Gastroesophageal sphincter (tissue), 4 donors: ENCODE results near the gene HSD11B2. TPM values are rescaled to one million over a fixed set of nuclear protein-coding genes. Genes with fewer than 3 reads are reported as not detected.

Experiments used
- ATAC-seq: fragments of 150-250 bp; one replicate; pipeline ENCODE4 v1.9.1; 2016; ENCODE audit warnings: mild to moderate bottlenecking, moderate library complexity
- H3K27ac ChIP-seq, 4 donors: fragments of 200-600 bp; sonication (generic) in 3 of 4; 1 replicate in 3 of 4; 2 replicates in 1 of 4; pipeline ENCODE4 v1.5.1; 2016 to 2019
- H3K27me3 ChIP-seq: fragments of 200-600 bp; sonication (generic); one replicate; pipeline ENCODE4 v1.5.1; 2019
- H3K36me3 ChIP-seq, 2 donors: fragments of 200-600 bp; sonication (generic); one replicate each; pipeline ENCODE4 v1.5.1; 2019; ENCODE audit warnings: control low read depth in 1 of 2
- H3K4me1 ChIP-seq, 3 donors: fragments of 200-600 bp; sonication (generic); 1 replicate in 2 of 3; 2 replicates in 1 of 3; pipeline ENCODE4 v1.5.1; 2016 to 2019; ENCODE audit warnings: control low read depth in 2 of 3
- H3K4me3 ChIP-seq, 2 donors: fragments of 200-600 bp; sonication (generic); one replicate each; pipeline ENCODE4 v1.5.1; 2019; ENCODE audit warnings: mild to moderate bottlenecking in 1 of 2, moderate library complexity in 1 of 2
- H3K9me3 ChIP-seq, 3 donors: fragments of 200-600 bp; sonication (generic); one replicate each; pipeline ENCODE4 v1.5.1; 2017 to 2019; ENCODE audit warnings: control low read depth in 2 of 3
- CTCF ChIP-seq, 4 experiments: fragments of 200-600 bp in 2 of 4; fragments of 450-650 bp in 2 of 4; sonication (generic) in 1 of 4; IDR thresholded peaks; one replicate each; pipeline ENCODE4 v1.5.1; 2017 to 2019; ENCODE audit warnings: antibody characterized with exemption in 4 of 4, mild to moderate bottlenecking in 2 of 4, moderate library complexity in 2 of 4
- EP300 ChIP-seq: sonication (generic); formaldehyde crosslinking; IDR thresholded peaks from one replicate; pipeline ENCODE4 v1.6.1; 2017; ENCODE audit warnings: antibody characterized with exemption, mild to moderate bottlenecking
- POLR2A ChIP-seq, 2 donors: fragments of 450-650 bp; IDR thresholded peaks; one replicate each; pipeline ENCODE4 v1.6.1; 2017; ENCODE audit warnings: antibody characterized with exemption in 2 of 2, mild to moderate bottlenecking in 2 of 2, moderate library complexity in 1 of 2
- POLR2AphosphoS5 ChIP-seq: sonication (generic); formaldehyde crosslinking; IDR thresholded peaks from one replicate; pipeline ENCODE4 v1.6.1; 2017; ENCODE audit warnings: antibody characterized with exemption
- WGBS, 2 donors: methylation state at CpG; one replicate each; pipeline ENCODE4 v1.1.5; 2018; ENCODE audit warnings: low coverage in 1 of 2; 5-methylcytosine and 5-hydroxymethylcytosine counted together
- total RNA-seq, 4 donors: library from RNA; depleted of rRNA; stranded (reverse); fragments of >200 nt; gene quantifications; one replicate each; pipeline ENCODE4 v1.1.0, GENCODE V29; 2016

HSD11B2 gene
- total RNA-seq, 4 donors from 2014 or later = 0.19 to 2.1 (median 0.27) TPM; not detected in 1

GRCh38 chr16:67429799-67430503 is 970 bp upstream of the HSD11B2 start:
- H3K4me3 ChIP-seq = peak overlapping the region in 1 of 2 donors; percentile 57
- ATAC-seq = no peak
- H3K4me1 ChIP-seq = peaks cover 0 to 41% (median 15%) of the 10 kb centered on the region in 3 donors
- no peak for TF ChIP-seq POLR2AphosphoS5
- TF ChIP-seq CTCF (IDR thresholded peaks at IDR 0.05) = no peak
- TF ChIP-seq POLR2A (IDR thresholded peaks at IDR 0.05) = no peak
- no peak for TF ChIP-seq EP300
- WGBS, 2 donors = 16% methylated on average over 7 of the region's 13 CpGs; no CpG with 5 or more reads in 1 of the 2 donors
- no peaks in the 10 kb centered on the region for H3K9me3 ChIP-seq
- H3K27me3 ChIP-seq = peaks cover 52% of the 10 kb centered on the region
- H3K27ac ChIP-seq = peak overlapping the region in 1 of 4 donors; percentile 61
- H3K36me3 ChIP-seq = no peaks in the 10 kb centered on the region

DNA sequence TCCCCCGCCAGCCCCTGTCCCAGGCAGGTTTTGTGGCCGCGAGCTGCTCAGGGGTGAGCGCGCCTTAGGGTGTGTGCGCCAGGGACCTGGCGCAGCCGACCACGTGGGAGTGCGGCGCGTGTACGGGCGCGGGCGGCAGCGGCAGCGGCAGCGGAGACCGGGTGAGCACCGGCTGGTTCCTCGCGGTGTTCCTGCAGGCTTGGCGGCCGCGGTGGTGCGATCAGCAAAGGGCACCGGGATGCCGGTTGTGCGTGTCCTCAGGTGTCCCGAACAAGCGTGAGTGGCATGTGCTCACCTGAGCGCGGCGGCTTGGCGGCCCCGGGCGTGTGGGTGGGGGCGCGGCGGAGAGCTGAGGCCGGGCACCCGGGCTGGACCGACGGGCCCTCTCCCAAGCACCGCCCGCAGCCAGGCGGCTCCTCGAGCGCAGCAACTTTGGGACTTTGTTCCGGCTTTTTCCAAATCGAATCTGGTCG is 381 bp upstream of the HSD11B2 start:
- 20% methylated on average over 1 of the region's 53 CpGs; no CpG with 5 or more reads in 1 of the 2 donors for WGBS, 2 donors
- TF ChIP-seq POLR2A (IDR thresholded peaks at IDR 0.05) (no peak), EP300 (no peak), CTCF (IDR thresholded peaks at IDR 0.05) (no peak), POLR2AphosphoS5 (no peak)
- Histone ChIP-seq H3K9me3 (no peaks in the 10 kb centered on the region), H3K36me3 (peaks cover 0 to 3% of the 10 kb centered on the region in 2 donors), H3K4me1 (peaks cover 0 to 41% (median 15%) of the 10 kb centered on the region in 3 donors), H3K27me3 (peaks cover 46% of the 10 kb centered on the region), H3K4me3 (peak overlapping the region; percentile 21 to 57), H3K27ac (peak overlapping the region in 2 of 4 donors; percentile 61 to 63)
- peak; percentile 2 for ATAC-seq

- H3K9me3 ChIP-seq = no peaks in the 10 kb centered on the region
- WGBS, 2 donors = 30 to 64% methylated on average over 2 to 3 of the region's 13 CpGs
- TF ChIP-seq EP300 = no peak
- no peak for TF ChIP-seq POLR2A (IDR thresholded peaks at IDR 0.05)
- TF ChIP-seq CTCF (IDR thresholded peaks at IDR 0.05) = no peak
- no peak for TF ChIP-seq POLR2AphosphoS5
- peak overlapping the region in 1 of 2 donors; percentile 57 for H3K4me3 ChIP-seq
- peaks cover 0 to 17% of the 10 kb centered on the region in 2 donors for H3K36me3 ChIP-seq
- ATAC-seq = no peak
- H3K27ac ChIP-seq = peak overlapping the region in 3 of 4 donors; percentile 59 to 63 (median 61)
- peaks cover 32% of the 10 kb centered on the region for H3K27me3 ChIP-seq
- peaks cover 0 to 41% (median 15%) of the 10 kb centered on the region in 3 donors for H3K4me1 ChIP-seq
Measured at GRCh38 chr16:67431775-67432505, 1.0 kb downstream of the HSD11B2 start.

DNA sequence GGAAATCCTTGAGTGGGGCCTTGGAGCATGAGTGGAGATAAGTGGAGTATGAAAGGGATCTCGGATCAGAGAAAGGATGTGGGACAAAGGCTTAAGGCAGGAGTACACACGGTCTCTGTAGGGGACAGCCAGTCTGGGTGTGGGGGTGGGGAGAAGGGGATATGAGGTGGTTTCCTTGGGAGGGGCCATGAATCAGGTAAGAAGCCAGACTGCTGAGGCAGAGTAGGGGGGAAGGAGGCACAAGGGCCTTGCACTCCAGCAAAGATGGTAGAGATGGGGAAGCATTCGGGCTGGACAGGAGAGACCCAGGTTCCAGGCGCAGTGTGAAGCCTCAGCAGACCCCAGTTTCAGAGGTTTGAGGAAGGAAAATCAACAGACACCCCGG is 1.6 kb downstream of the HSD11B2 start:
- Histone ChIP-seq H3K4me3 (no peak overlapping the region), H3K36me3 (peaks cover 0 to 23% of the 10 kb centered on the region in 2 donors)

More for the DNA sequence above, 1.6 kb downstream of the HSD11B2 start:
- TF ChIP-seq POLR2A (IDR thresholded peaks at IDR 0.05) (no peak), EP300 (no peak), CTCF (IDR thresholded peaks at IDR 0.05) (no peak), POLR2AphosphoS5 (no peak)
- H3K4me1 ChIP-seq = peaks cover 0 to 41% (median 15%) of the 10 kb centered on the region in 3 donors
- whole genome bisulfite sequencing, 2 donors = 55 to 75% methylated on average over 2 to 4 of the region's 5 CpGs
- peaks cover 28% of the 10 kb centered on the region for H3K27me3 ChIP-seq
- peak overlapping the region in 1 of 4 donors; percentile 61 for H3K27ac ChIP-seq
- no peak for ATAC-seq
- H3K9me3 ChIP-seq = no peaks in the 10 kb centered on the region
